Panc1 (cell line): ENCODE measurements around the gene TRIO.

Experiments
- POLR2AphosphoS5 ChIP-seq: IDR thresholded peaks from 2 replicates; pipeline ENCODE4 v1.6.1; 2012; ENCODE audit warnings: mild to moderate bottlenecking, low read depth, low read length, moderate library complexity
- TF ChIP-seq, protein P1 (sequence below), 2 experiments: IDR thresholded peaks; 2 replicates each; pipeline ENCODE4 v1.6.1; 2011 to 2012; ENCODE audit warnings: low read depth in 2 of 2, control low read depth in 1 of 2, low read length in 1 of 2, mild to moderate bottlenecking in 1 of 2, moderate library complexity in 1 of 2; ENCODE audit not compliant: insufficient read depth in 1 of 2

DNA sequence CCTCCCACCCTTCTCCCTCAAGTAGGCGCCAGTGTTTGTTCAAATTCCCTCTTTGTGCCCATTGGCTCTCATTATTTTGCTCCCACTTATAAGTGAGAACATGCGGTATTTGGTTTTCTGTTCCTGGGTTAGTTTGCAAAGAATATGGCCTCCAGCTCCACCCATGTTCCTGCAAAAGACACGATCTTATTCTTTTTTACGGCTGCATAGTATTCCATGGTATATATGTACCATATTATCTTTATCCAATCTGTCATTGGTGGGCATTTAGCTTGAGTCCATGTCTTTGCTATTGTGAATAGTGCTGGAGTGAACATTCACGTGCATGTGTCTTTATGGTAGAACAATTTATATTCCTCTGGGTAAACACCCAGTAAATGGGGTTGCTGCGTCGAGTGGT lies 375.5 kb downstream of the TRIO start:
- TF ChIP-seq, protein P1, sequence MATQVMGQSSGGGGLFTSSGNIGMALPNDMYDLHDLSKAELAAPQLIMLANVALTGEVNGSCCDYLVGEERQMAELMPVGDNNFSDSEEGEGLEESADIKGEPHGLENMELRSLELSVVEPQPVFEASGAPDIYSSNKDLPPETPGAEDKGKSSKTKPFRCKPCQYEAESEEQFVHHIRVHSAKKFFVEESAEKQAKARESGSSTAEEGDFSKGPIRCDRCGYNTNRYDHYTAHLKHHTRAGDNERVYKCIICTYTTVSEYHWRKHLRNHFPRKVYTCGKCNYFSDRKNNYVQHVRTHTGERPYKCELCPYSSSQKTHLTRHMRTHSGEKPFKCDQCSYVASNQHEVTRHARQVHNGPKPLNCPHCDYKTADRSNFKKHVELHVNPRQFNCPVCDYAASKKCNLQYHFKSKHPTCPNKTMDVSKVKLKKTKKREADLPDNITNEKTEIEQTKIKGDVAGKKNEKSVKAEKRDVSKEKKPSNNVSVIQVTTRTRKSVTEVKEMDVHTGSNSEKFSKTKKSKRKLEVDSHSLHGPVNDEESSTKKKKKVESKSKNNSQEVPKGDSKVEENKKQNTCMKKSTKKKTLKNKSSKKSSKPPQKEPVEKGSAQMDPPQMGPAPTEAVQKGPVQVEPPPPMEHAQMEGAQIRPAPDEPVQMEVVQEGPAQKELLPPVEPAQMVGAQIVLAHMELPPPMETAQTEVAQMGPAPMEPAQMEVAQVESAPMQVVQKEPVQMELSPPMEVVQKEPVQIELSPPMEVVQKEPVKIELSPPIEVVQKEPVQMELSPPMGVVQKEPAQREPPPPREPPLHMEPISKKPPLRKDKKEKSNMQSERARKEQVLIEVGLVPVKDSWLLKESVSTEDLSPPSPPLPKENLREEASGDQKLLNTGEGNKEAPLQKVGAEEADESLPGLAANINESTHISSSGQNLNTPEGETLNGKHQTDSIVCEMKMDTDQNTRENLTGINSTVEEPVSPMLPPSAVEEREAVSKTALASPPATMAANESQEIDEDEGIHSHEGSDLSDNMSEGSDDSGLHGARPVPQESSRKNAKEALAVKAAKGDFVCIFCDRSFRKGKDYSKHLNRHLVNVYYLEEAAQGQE (IDR thresholded peaks at IDR 0.05; ENCODE audit: insufficient read depth in 1 of 2, low read depth in 2 of 2, low read length in 1 of 2), result no peak
- no peak for TF ChIP-seq POLR2AphosphoS5
